Measurements from ENCODE around the gene EPRS1. TPM values are rescaled to one million over a fixed set of nuclear protein-coding genes. Genes with fewer than 3 reads are reported as not detected.

Gene EPRS1
- total RNA-seq, 1 experiment from 2014 or later = 140 TPM

- TF ChIP-seq NR3C1 (CRISPR knock-in tag; conservative IDR thresholded peaks at IDR 0.05; ENCODE audit: low read depth) (no peak), NFE2L1 (CRISPR knock-in tag; IDR thresholded peaks at IDR 0.05) (no peak)
Measured at GRCh38 chr1:220012259-220012658, 34.0 kb downstream of the EPRS1 start (continued).

- H3K9me3 Mint-ChIP-seq = no peaks in the 10 kb centered on the region
- H3K36me3 Mint-ChIP-seq = peaks cover 52% of the 10 kb centered on the region
- TF ChIP-seq ZSCAN18 (CRISPR knock-in tag; IDR thresholded peaks at IDR 0.05) = no peak
- no peak for TF ChIP-seq ZBTB43 (CRISPR knock-in tag; IDR thresholded peaks at IDR 0.05)
- no peak for TF ChIP-seq SOX15 (CRISPR knock-in tag; IDR thresholded peaks at IDR 0.05)
- TF ChIP-seq MYBL2 (CRISPR knock-in tag; IDR thresholded peaks at IDR 0.05) = no peak
- TF ChIP-seq ZNF512 (CRISPR knock-in tag; IDR thresholded peaks at IDR 0.05; ENCODE audit: borderline replicate concordance) = no peak
- no peak for TF ChIP-seq NR3C1 (CRISPR knock-in tag; conservative IDR thresholded peaks at IDR 0.05; ENCODE audit: low read depth)
- no peak for TF ChIP-seq FOXK1 (CRISPR knock-in tag; IDR thresholded peaks at IDR 0.05)
- TF ChIP-seq ATF2 (CRISPR knock-in tag; IDR thresholded peaks at IDR 0.05; ENCODE audit: borderline replicate concordance, low read depth) = no peak
- TF ChIP-seq NFATC4 (CRISPR knock-in tag; IDR thresholded peaks at IDR 0.05) = no peak
- no peak for TF ChIP-seq MAX (CRISPR knock-in tag; IDR thresholded peaks at IDR 0.05)
- TF ChIP-seq RELA (CRISPR knock-in tag; IDR thresholded peaks at IDR 0.05; ENCODE audit: borderline replicate concordance) = no peak
- CTCF ChIA-PET = interaction anchor here (1.0 kb wide), 1 partner anchor 27 kb away, joined by 3 read pairs; no protein-coding TSS in a partner anchor
- ATAC-seq (no peak), DNase-seq (ENCODE audit: low spot score) (no peak)
- H3K27me3 Mint-ChIP-seq (ENCODE audit: low read depth) = no peaks in the 10 kb centered on the region
- no peak overlapping the region for H3K4me3 Mint-ChIP-seq
- POLR2A ChIA-PET = no interaction called here
- no peaks in the 10 kb centered on the region for H3K4me1 Mint-ChIP-seq
- H3K27ac Mint-ChIP-seq = no peak overlapping the region
Measured at GRCh38 chr1:220011620-220012019, 34.7 kb downstream of the EPRS1 start.

- no peak overlapping the region for H3K4me3 Mint-ChIP-seq
- no peak for DNase-seq (ENCODE audit: low spot score)
- H3K9me3 Mint-ChIP-seq = no peaks in the 10 kb centered on the region
- 0 out of 2 replicates have a peak overlapping the region, but pooled peaks have one; percentile 41 for H3K27ac Mint-ChIP-seq
- H3K36me3 Mint-ChIP-seq = peaks cover 50% of the 10 kb centered on the region
- ChIA-PET CTCF (interaction anchor here (0.6 kb wide), 1 partner anchor 106 kb away, joined by 3 read pairs; no protein-coding TSS in a partner anchor), POLR2A (no interaction called here)
- no peaks in the 10 kb centered on the region for H3K4me1 Mint-ChIP-seq
- no peaks in the 10 kb centered on the region for H3K27me3 Mint-ChIP-seq (ENCODE audit: low read depth)
- no peak for ATAC-seq
- TF ChIP-seq STAT6 (CRISPR knock-in tag; conservative IDR thresholded peaks at IDR 0.05; ENCODE audit: low read depth) = no peak
- TF ChIP-seq ARID4B (CRISPR knock-in tag; IDR thresholded peaks at IDR 0.05; ENCODE audit: borderline replicate concordance) = no peak
- TF ChIP-seq MAX (CRISPR knock-in tag; IDR thresholded peaks at IDR 0.05) = no peak
- no peak for TF ChIP-seq CBFB (CRISPR knock-in tag; IDR thresholded peaks at IDR 0.05; ENCODE audit: low read depth)
- no peak for TF ChIP-seq ATF2 (CRISPR knock-in tag; IDR thresholded peaks at IDR 0.05; ENCODE audit: borderline replicate concordance, low read depth)
- TF ChIP-seq NFYB (CRISPR knock-in tag; conservative IDR thresholded peaks at IDR 0.05; ENCODE audit: low read depth) = no peak
- TF ChIP-seq TEAD1 (CRISPR knock-in tag; IDR thresholded peaks at IDR 0.05) = no peak
- no peak for TF ChIP-seq PRRX2 (CRISPR knock-in tag; IDR thresholded peaks at IDR 0.05)
Measured at GRCh38 chr1:220007438-220007837, 38.9 kb downstream of the EPRS1 start.
